Amniotic epithelial cell (primary cell): ENCODE measurements around the gene DNAJC7.

ENCODE experiments used
- DNase-seq: peaks from one replicate; pipeline ENCODE4 v3.0.0-alpha.2; 2010; ENCODE audit warnings: low read depth

Gene DNAJC7

GRCh38 chr17:42016941-42017865, at the start of gene DNAJC7:
DNAJC7 (minus strand) TSS chr17:42017439; CDS start chr17:42017416, 23 bp downstream.
- DNase-seq: peak; percentile 89

GRCh38 chr17:42065201-42065600, 48.0 kb upstream of the DNAJC7 start:
- no peak for DNase-seq

GRCh38 chr17:42062681-42063080, 45.4 kb upstream of the DNAJC7 start:
- DNase-seq: no peak

GRCh38 chr17:42061646-42062487, 44.6 kb upstream of the DNAJC7 start:
- no peak for DNase-seq

- no peak for DNase-seq
These were observed 43.0 kb upstream of the DNAJC7 start for GRCh38 chr17:42060231-42060630.

- no peak for DNase-seq
These were observed 42.6 kb upstream of the DNAJC7 start for GRCh38 chr17:42059815-42060214.

GRCh38 chr17:42058063-42058462, 40.8 kb upstream of the DNAJC7 start:
- DNase-seq: no peak

GRCh38 chr17:42056635-42057034, 39.4 kb upstream of the DNAJC7 start:
- DNase-seq: no peak

- DNase-seq: peak; percentile 57
These were observed 38.3 kb upstream of the DNAJC7 start for GRCh38 chr17:42055496-42055895.

GRCh38 chr17:42055027-42055426, 37.8 kb upstream of the DNAJC7 start:
- DNase-seq: no peak

GRCh38 chr17:42053731-42054500, 36.7 kb upstream of the DNAJC7 start:
- DNase-seq: no peak

GRCh38 chr17:42052346-42052877, 35.2 kb upstream of the DNAJC7 start:
- DNase-seq: no peak

- DNase-seq: no peak
These were observed 34.4 kb upstream of the DNAJC7 start for GRCh38 chr17:42051645-42052044.

- DNase-seq: no peak
These were observed 33.8 kb upstream of the DNAJC7 start for GRCh38 chr17:42051013-42051400.

- no peak for DNase-seq
These were observed 33.3 kb upstream of the DNAJC7 start, which contains the start of gene C17orf113 for GRCh38 chr17:42050393-42051012. C17orf113 (minus strand) TSS chr17:42050601; CDS start chr17:42043376, 7,225 bp downstream.

- no peak for DNase-seq
These were observed 32.7 kb upstream of the DNAJC7 start for GRCh38 chr17:42049834-42050392.

- no peak for DNase-seq
These were observed 30.1 kb upstream of the DNAJC7 start for GRCh38 chr17:42047343-42047742.

- no peak for DNase-seq
These were observed 28.5 kb upstream of the DNAJC7 start for GRCh38 chr17:42045719-42046118.

GRCh38 chr17:42042598-42043319, 25.5 kb upstream of the DNAJC7 start:
- DNase-seq: no peak

- no peak for DNase-seq
These were observed 24.4 kb upstream of the DNAJC7 start for GRCh38 chr17:42041619-42042018.
